HEK293T (cell line): ENCODE data around the gene ARHGEF38.

ENCODE experiments used
- ARNT ChIP-seq: fragments of 450-650 bp; IDR thresholded peaks from 2 replicates; pipeline ENCODE4 v1.6.1; 2017; ENCODE audit warnings: mild to moderate bottlenecking
- ELF4 ChIP-seq: fragments of 450-650 bp; IDR thresholded peaks from 2 replicates; pipeline ENCODE4 v1.6.1; 2017; ENCODE audit warnings: antibody characterized with exemption
- FOXA1 ChIP-seq: fragments of 450-650 bp; IDR thresholded peaks from 2 replicates; pipeline ENCODE4 v1.6.1; 2016; ENCODE audit warnings: mild to moderate bottlenecking
- FOXK2 ChIP-seq: fragments of 450-650 bp; IDR thresholded peaks from 2 replicates; pipeline ENCODE4 v1.6.1; 2016; ENCODE audit warnings: mild to moderate bottlenecking
- FOXM1 ChIP-seq: fragments of 450-650 bp; IDR thresholded peaks from 2 replicates; pipeline ENCODE4 v1.6.1; 2017; ENCODE audit warnings: mild to moderate bottlenecking, borderline replicate concordance
- HDGF ChIP-seq: fragments of 450-650 bp; IDR thresholded peaks from 2 replicates; pipeline ENCODE4 v1.6.1; 2017; ENCODE audit warnings: antibody characterized with exemption, borderline replicate concordance
- NFRKB ChIP-seq: fragments of 450-650 bp; IDR thresholded peaks from 2 replicates; pipeline ENCODE4 v1.6.1; 2016; ENCODE audit warnings: mild to moderate bottlenecking, moderate library complexity
- SP1 ChIP-seq: fragments of 450-650 bp; IDR thresholded peaks from 2 replicates; pipeline ENCODE4 v1.6.1; 2017
- TARDBP ChIP-seq: fragments of 450-650 bp; IDR thresholded peaks from 2 replicates; pipeline ENCODE4 v1.6.1; 2016
- TF ChIP-seq, protein P1 (sequence below): fragments of 450-650 bp; IDR thresholded peaks from 2 replicates; pipeline ENCODE4 v1.6.1; 2016

DNA sequence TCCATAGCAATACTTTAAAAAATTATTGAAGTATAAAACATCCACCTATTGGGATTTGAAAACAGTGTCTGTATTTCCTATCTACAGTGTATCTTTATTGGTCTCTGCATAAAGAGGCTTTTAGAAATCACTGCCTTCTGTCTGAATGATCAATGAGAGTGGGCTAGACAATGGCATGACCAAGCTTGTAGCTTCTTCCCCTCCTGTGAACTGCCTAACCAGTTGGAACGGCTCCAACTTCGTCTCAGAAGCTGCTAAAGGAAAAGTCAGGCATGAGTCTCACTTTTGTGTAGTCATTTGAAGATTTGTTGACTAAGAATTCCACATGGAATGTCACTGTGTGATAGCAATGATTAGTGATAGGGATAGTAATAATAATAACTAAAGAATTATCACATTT lies 91.8 kb downstream of the ARHGEF38 start:
- TF ChIP-seq FOXK2, result no peak
- no peak for TF ChIP-seq SP1
- TF ChIP-seq, protein P1, sequence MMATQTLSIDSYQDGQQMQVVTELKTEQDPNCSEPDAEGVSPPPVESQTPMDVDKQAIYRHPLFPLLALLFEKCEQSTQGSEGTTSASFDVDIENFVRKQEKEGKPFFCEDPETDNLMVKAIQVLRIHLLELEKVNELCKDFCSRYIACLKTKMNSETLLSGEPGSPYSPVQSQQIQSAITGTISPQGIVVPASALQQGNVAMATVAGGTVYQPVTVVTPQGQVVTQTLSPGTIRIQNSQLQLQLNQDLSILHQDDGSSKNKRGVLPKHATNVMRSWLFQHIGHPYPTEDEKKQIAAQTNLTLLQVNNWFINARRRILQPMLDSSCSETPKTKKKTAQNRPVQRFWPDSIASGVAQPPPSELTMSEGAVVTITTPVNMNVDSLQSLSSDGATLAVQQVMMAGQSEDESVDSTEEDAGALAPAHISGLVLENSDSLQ, result no peak
- no peak for TF ChIP-seq FOXM1
- TF ChIP-seq ELF4, result no peak
- TF ChIP-seq ARNT, result no peak
- TF ChIP-seq HDGF, result no peak
- TF ChIP-seq NFRKB, result no peak
- TF ChIP-seq FOXA1, result no peak
- no peak for TF ChIP-seq TARDBP
